HepG2 (cell line): ENCODE measurements around the gene COPE. TPM values are rescaled to one million over a fixed set of nuclear protein-coding genes. Genes with fewer than 3 reads are reported as not detected.

ENCODE experiments used
- ATAC-seq: fragments of 200-7000 bp; cut with Tn5 transposase; 3 replicates; pipeline ENCODE4 v1.9.1; 2020; ENCODE audit warnings: mild to moderate bottlenecking, moderate library complexity
- BruUV-seq: library from RNA; stranded (reverse); fragments of 400-500 nt; replicated peaks from 2 replicates; lab custom pipeline; 2021; lab: Mats Ljungman, UMichigan
- CTCF ChIA-PET: fragments of 300-600 bp; formaldehyde crosslinking; extraction: SDS; loops from one replicate; lab custom pipeline; 2021; ENCODE audit warnings: low total read pairs, inconsistent platforms, low intra/inter-chr PET ratio; lab: Yijun Ruan, JAX
- POLR2A ChIA-PET: fragments of 350-600 bp; sonication (Branson Sonifier 250); formaldehyde crosslinking; loops from one replicate; lab custom pipeline; 2020; ENCODE audit warnings: antibody characterized with exemption, inconsistent platforms; lab: Yijun Ruan, JAX
- DNase-seq: peaks from one replicate; pipeline ENCODE4 v3.0.0-alpha.2; 2015; ENCODE audit warnings: low spot score
- FAIRE-seq: peaks from 3 replicates; lab custom pipeline; 2011; peaks lifted over from hg19 to GRCh38; lab: Jason Lieb, UNC
- H2AFZ ChIP-seq: one replicate; pipeline ENCODE4 v1.6.1; 2011; ENCODE audit warnings: low read length, inconsistent platforms
- H3K27ac ChIP-seq: fragments of 300-600 bp; 3 replicates; pipeline ENCODE4 v1.8.0; 2011; ENCODE audit warnings: mixed run types, mild to moderate bottlenecking, mixed read lengths, low read length, inconsistent platforms; ENCODE audit not compliant: insufficient read depth; ENCODE audit errors: extremely low read length
- H3K27me3 ChIP-seq, 2 experiments: fragments of 200-600 bp in 1 of 2; 2 replicates in 1 of 2; 3 replicates in 1 of 2; pipeline versions ENCODE4 v1.6.0 to v1.8.0; 2011; ENCODE audit warnings: low read length in 2 of 2, mild to moderate bottlenecking in 2 of 2, moderate library complexity in 2 of 2, inconsistent platforms in 1 of 2; ENCODE audit not compliant: insufficient read depth in 2 of 2, control insufficient read depth in 1 of 2
- H3K36me3 ChIP-seq, 2 experiments: fragments of 200-600 bp in 1 of 2; replicated peaks in 1 of 2; 2 replicates in 1 of 2; 3 replicates in 1 of 2; pipeline versions ENCODE4 v1.5.1 to v1.8.0; 2011; ENCODE audit warnings: low read length in 2 of 2, inconsistent platforms in 1 of 2; ENCODE audit not compliant: insufficient read depth in 2 of 2, control insufficient read depth in 1 of 2
- H3K4me1 ChIP-seq: 2 replicates; pipeline ENCODE4 v1.5.1; 2012; ENCODE audit warnings: low read length, inconsistent platforms; ENCODE audit not compliant: insufficient read depth
- H3K4me2 ChIP-seq: 2 replicates; pipeline ENCODE4 v1.6.0; 2011; ENCODE audit warnings: low read depth, low read length, inconsistent platforms
- H3K4me3 ChIP-seq, 3 experiments: fragments of 200-600 bp in 1 of 3; sonication (generic), shearing (Covaris generic) in 1 of 3; replicated peaks in 1 of 3; 2 replicates each; pipeline ENCODE4 v1.5.1; 2011 to 2016; ENCODE audit warnings: low read length in 3 of 3, inconsistent platforms in 2 of 3, low read depth in 2 of 3, mild to moderate bottlenecking in 2 of 3, control low read depth in 1 of 3, mixed read lengths in 1 of 3; ENCODE audit not compliant: insufficient read depth in 1 of 3
- H3K79me2 ChIP-seq: one replicate; pipeline ENCODE4 v1.6.1; 2011; ENCODE audit warnings: low read length, inconsistent platforms; ENCODE audit not compliant: insufficient read depth
- H3K9ac ChIP-seq: 2 replicates; pipeline ENCODE4 v1.6.0; 2011; ENCODE audit warnings: mild to moderate bottlenecking, low read depth, low read length, inconsistent platforms; ENCODE audit not compliant: insufficient read depth
- H3K9me3 ChIP-seq: 2 replicates; pipeline ENCODE4 v1.5.1; 2012; ENCODE audit warnings: mild to moderate bottlenecking, low read length
- H4K20me1 ChIP-seq: 2 replicates; pipeline ENCODE4 v1.6.0; 2011; ENCODE audit warnings: inconsistent platforms, mild to moderate bottlenecking, low read length, moderate library complexity; ENCODE audit not compliant: insufficient read depth
- AKAP8 ChIP-seq: sonication (generic); formaldehyde crosslinking; IDR thresholded peaks from 2 replicates; pipeline ENCODE4 v1.5.1; 2020; ENCODE audit warnings: mild to moderate bottlenecking, missing genetic modification reagents
- HNRNPUL1 ChIP-seq: fragments of 200-400 bp; formaldehyde crosslinking; IDR thresholded peaks from 2 replicates; pipeline ENCODE4 v1.6.1; 2017; ENCODE audit warnings: low read depth, mild to moderate bottlenecking, low read length, moderate library complexity
- MED1 ChIP-seq: sonication (generic); formaldehyde crosslinking; IDR thresholded peaks from 2 replicates; pipeline ENCODE4 v1.4.0; 2020; ENCODE audit warnings: missing genetic modification reagents
- MYNN ChIP-seq: sonication (generic); formaldehyde crosslinking; IDR thresholded peaks from 2 replicates; pipeline ENCODE4 v1.4.0; 2020; ENCODE audit warnings: mild to moderate bottlenecking, low read depth, missing genetic modification reagents
- ZBTB44 ChIP-seq: sonication (generic); formaldehyde crosslinking; IDR thresholded peaks from 2 replicates; pipeline ENCODE4 v1.4.0; 2020; ENCODE audit warnings: missing genetic modification reagents
- ZNF557 ChIP-seq: sonication (generic); formaldehyde crosslinking; IDR thresholded peaks from 2 replicates; pipeline ENCODE4 v1.4.0; 2020; ENCODE audit warnings: missing genetic modification reagents
- ZNF7 ChIP-seq: IDR thresholded peaks from 2 replicates; pipeline ENCODE4 v1.6.1; 2016; ENCODE audit warnings: missing biosample characterization, missing genetic modification reagents
- ZSCAN29 ChIP-seq: sonication (generic); formaldehyde crosslinking; conservative IDR thresholded peaks from 2 replicates; pipeline ENCODE4 v1.4.0; 2020; ENCODE audit warnings: mild to moderate bottlenecking, missing genetic modification reagents
- WGBS: methylation state at CpG from one replicate; pipeline ENCODE4 v1.1.6; 2017; ENCODE audit warnings: low lambda C conversion rate; 5-methylcytosine and 5-hydroxymethylcytosine counted together
- in situ Hi-C: cut with HindIII; loops from 2 replicates; pipeline ENCODE4 v1.10.0; 2017; ENCODE audit warnings: low pct_unique_long_range_greater_than_20kb; ENCODE audit not compliant: extremely low pct_ligation_motif_present
- intact Hi-C: fragments of 100-400 bp; cut with micrococcal nuclease; formaldehyde crosslinking; loops from one replicate; pipeline ENCODE4 v1.10.0; 2022; ENCODE audit not compliant: unreplicated experiment
- polyA plus RNA-seq, 8 experiments: library from polyadenylated mRNA; depleted of rRNA in 3 of 8; stranded (reverse) in 7 of 8; unstranded in 1 of 8; fragments of >200 nt; fragmentation: Illumina TruSeq in 4 of 8; extraction: Trizol in 4 of 8; gene quantifications; 2 replicates each; pipeline versions ENCODE4 v1.2.1 to v1.2.3, GENCODE V29; 2011 to 2016; ENCODE audit warnings: low read depth in 4 of 8, missing spikeins in 1 of 8, mixed read lengths in 1 of 8; ENCODE audit not compliant: insufficient read depth in 1 of 8
- total RNA-seq, 5 experiments: library from RNA; depleted of rRNA; stranded (reverse); fragments of >200 nt; fragmentation: Illumina TruSeq; extraction: Trizol; gene quantifications; 2 replicates each; pipeline ENCODE4 v1.2.3, GENCODE V29; 2016; ENCODE audit warnings: low read depth in 1 of 5

Gene COPE
- total and polyA plus RNA-seq, 2 of the 13 experiments (the other 11 are each of a cell fraction or from before 2014, with no cell fraction given) = 189 to 205 TPM

- peaks cover 20% of the 10 kb centered on the region; the same call in 1 of the 2 replicates for H4K20me1 ChIP-seq
- H3K4me2 ChIP-seq = no peak overlapping the region
- POLR2A ChIA-PET = no interaction called here
- no TSS peak for BruUV-seq
- in situ Hi-C loops = loop anchor here (10.0 kb wide), 1 partner anchor 63 kb away; no protein-coding TSS in a partner anchor
- H3K4me1 ChIP-seq = peaks cover 26% of the 10 kb centered on the region
- DNase-seq = no peak
- H2AFZ ChIP-seq = no peak overlapping the region
- intact Hi-C loops = no loop called here
- FAIRE-seq = no peak
- H3K27me3 ChIP-seq = no peaks in the 10 kb centered on the region; a peak in 1 of 5 replicates
- CTCF ChIA-PET = no interaction called here
- TF ChIP-seq MED1 (CRISPR knock-in tag) = no peak
- TF ChIP-seq ZNF557 (CRISPR knock-in tag) = no peak
- TF ChIP-seq HNRNPUL1 = no peak
- no peak for TF ChIP-seq MYNN (CRISPR knock-in tag)
- no peak for TF ChIP-seq ZBTB44 (CRISPR knock-in tag)
- TF ChIP-seq AKAP8 (CRISPR knock-in tag) = no peak
- TF ChIP-seq ZSCAN29 (CRISPR knock-in tag) = no peak
- TF ChIP-seq ZNF7 (CRISPR knock-in tag) = no peak
- H3K9ac ChIP-seq = no peak overlapping the region
- H3K36me3 ChIP-seq = peaks cover 18 to 34% of the 10 kb centered on the region in 2 experiments
- no peak overlapping the region for H3K4me3 ChIP-seq
- no peaks in the 10 kb centered on the region for H3K9me3 ChIP-seq
- 96% methylated on average over 15 of the region's 17 CpGs for WGBS
- no peak overlapping the region for H3K27ac ChIP-seq
- no peak for ATAC-seq
- peaks cover 34% of the 10 kb centered on the region for H3K79me2 ChIP-seq
These were observed 2.4 kb upstream of the COPE start for GRCh38 chr19:18921593-18921992.
